GM12878 (cell line): ENCODE data around the gene LINGO1. TPM values are rescaled to one million over a fixed set of nuclear protein-coding genes. Genes with fewer than 3 reads are reported as not detected.

Experiments
- ATAC-seq: fragments of 200-7000 bp; cut with Tn5 transposase; 3 replicates; pipeline ENCODE4 v1.9.1; 2020; ENCODE audit warnings: mild to moderate bottlenecking, moderate library complexity
- BruUV-seq: library from RNA; stranded (reverse); fragments of 400-500 nt; replicated peaks from 2 replicates; lab custom pipeline; 2021; lab: Mats Ljungman, UMichigan
- CTCF ChIA-PET: fragments of 300-600 bp; sonication (Branson Sonifier 250); formaldehyde crosslinking; extraction: SDS; loops from one replicate; lab custom pipeline; 2021; ENCODE audit warnings: inconsistent platforms; lab: Yijun Ruan, JAX
- POLR2A ChIA-PET: fragments of 350-600 bp; formaldehyde crosslinking; extraction: SDS; loops from one replicate; lab custom pipeline; 2021; ENCODE audit warnings: inconsistent platforms; lab: Charles Lee
- RAD21 ChIA-PET: fragments of 300-600 bp; sonication (Branson Sonifier 250); formaldehyde crosslinking; loops from one replicate; lab custom pipeline; 2023; ENCODE audit warnings: antibody characterized with exemption; ENCODE audit not compliant: unreplicated experiment; lab: Charles Lee
- SMC1A ChIA-PET: fragments of 300-600 bp; sonication (Branson Sonifier 250); formaldehyde crosslinking; loops from one replicate; lab custom pipeline; 2023; ENCODE audit not compliant: unreplicated experiment, uncharacterized antibody; lab: Charles Lee
- DNase-seq: peaks from one replicate; pipeline ENCODE4 v3.0.0-alpha.2; 2011; ENCODE audit warnings: low read depth, low spot score
- FAIRE-seq: peaks from 3 replicates; lab custom pipeline; 2011; peaks lifted over from hg19 to GRCh38; lab: Jason Lieb, UNC
- H2AFZ ChIP-seq: 2 replicates; pipeline ENCODE4 v1.6.0; 2011; ENCODE audit warnings: low read depth, low read length, control low read depth; ENCODE audit not compliant: control insufficient read depth
- H3K27ac ChIP-seq: 2 replicates; pipeline ENCODE4 v1.5.1; 2011; ENCODE audit warnings: control low read depth; ENCODE audit not compliant: control insufficient read depth, insufficient read depth
- H3K27me3 ChIP-seq, 2 experiments: replicated peaks in 1 of 2; 2 replicates each; pipeline versions ENCODE4 v1.6.0 to v1.6.1; 2011; ENCODE audit warnings: low read length in 1 of 2; ENCODE audit not compliant: control insufficient read depth in 2 of 2, insufficient read depth in 2 of 2
- H3K36me3 ChIP-seq, 2 experiments: 2 replicates each; pipeline ENCODE4 v1.5.1; 2011; ENCODE audit warnings: low read length in 1 of 2; ENCODE audit not compliant: control insufficient read depth in 2 of 2, insufficient read depth in 2 of 2
- H3K4me1 ChIP-seq: 2 replicates; pipeline ENCODE4 v1.6.1; 2011; ENCODE audit warnings: mild to moderate bottlenecking, low read length, moderate library complexity, mixed read lengths; ENCODE audit not compliant: control insufficient read depth, insufficient read depth
- H3K4me2 ChIP-seq: 2 replicates; pipeline ENCODE4 v1.6.0; 2011; ENCODE audit warnings: control low read depth; ENCODE audit not compliant: control insufficient read depth, insufficient read depth
- H3K4me3 ChIP-seq: fragments of 200-600 bp; sonication (generic); 2 replicates; pipeline ENCODE4 v1.5.1; 2016
- H3K79me2 ChIP-seq: 2 replicates; pipeline ENCODE4 v1.6.0; 2011; ENCODE audit warnings: low read length; ENCODE audit not compliant: control insufficient read depth, insufficient read depth
- H3K9ac ChIP-seq: 2 replicates; pipeline ENCODE4 v1.8.0; 2011; ENCODE audit warnings: low read length, control low read depth, mixed read lengths; ENCODE audit not compliant: control insufficient read depth, insufficient read depth
- H3K9me3 ChIP-seq: replicated peaks from 3 replicates; pipeline ENCODE4 v1.5.1; 2011; ENCODE audit warnings: mild to moderate bottlenecking, low read length; ENCODE audit not compliant: control insufficient read depth, insufficient read depth
- H4K20me1 ChIP-seq: 2 replicates; pipeline ENCODE4 v1.6.0; 2011; ENCODE audit not compliant: control insufficient read depth, insufficient read depth
- BMI1 ChIP-seq: fragments of 450-650 bp; IDR thresholded peaks from 2 replicates; pipeline ENCODE4 v1.6.1; 2016; ENCODE audit warnings: mild to moderate bottlenecking, moderate library complexity, borderline replicate concordance
- CTCF ChIP-seq, 3 experiments: IDR thresholded peaks in 2 of 3; conservative IDR thresholded peaks in 1 of 3; 2 replicates each; pipeline ENCODE4 v1.5.1; 2011; ENCODE audit warnings: low read depth in 3 of 3, low read length in 3 of 3, mild to moderate bottlenecking in 3 of 3, control low read depth in 2 of 3, moderate library complexity in 2 of 3, inconsistent platforms in 1 of 3, mixed read lengths in 1 of 3; ENCODE audit not compliant: control insufficient read depth in 2 of 3, insufficient read depth in 1 of 3; ENCODE audit errors: extremely low read depth in 1 of 3
- DPF2 ChIP-seq: fragments of 450-650 bp; IDR thresholded peaks from 2 replicates; pipeline ENCODE4 v1.6.1; 2017; ENCODE audit warnings: mild to moderate bottlenecking
- HCFC1 ChIP-seq: fragments of 150-350 bp; IDR thresholded peaks from 2 replicates; pipeline ENCODE4 v1.6.1; 2014; ENCODE audit warnings: low read length
- LARP7 ChIP-seq: fragments of 450-650 bp; IDR thresholded peaks from 2 replicates; pipeline ENCODE4 v1.6.1; 2017; ENCODE audit warnings: mild to moderate bottlenecking
- MTA2 ChIP-seq: fragments of 450-650 bp; IDR thresholded peaks from 2 replicates; pipeline ENCODE4 v1.6.1; 2016; ENCODE audit warnings: low read depth, mild to moderate bottlenecking, moderate library complexity
- MXI1 ChIP-seq: fragments of 150-350 bp; IDR thresholded peaks from 2 replicates; pipeline ENCODE4 v1.6.1; 2011; ENCODE audit warnings: low read depth, mild to moderate bottlenecking, inconsistent platforms, low read length, improper control_type of control experiment
- NR2C1 ChIP-seq: fragments of 450-650 bp; IDR thresholded peaks from 2 replicates; pipeline ENCODE4 v1.6.1; 2017; ENCODE audit warnings: antibody characterized with exemption, mild to moderate bottlenecking, moderate library complexity
- RAD51 ChIP-seq: fragments of 450-650 bp; IDR thresholded peaks from 2 replicates; pipeline ENCODE4 v1.6.1; 2016; ENCODE audit warnings: moderate library complexity, mild to moderate bottlenecking, inconsistent platforms
- SMARCA5 ChIP-seq: fragments of 450-650 bp; IDR thresholded peaks from 2 replicates; pipeline ENCODE4 v1.6.1; 2017; ENCODE audit warnings: mild to moderate bottlenecking
- TCF3 ChIP-seq: IDR thresholded peaks from 2 replicates; pipeline ENCODE4 v1.6.1; 2012; ENCODE audit warnings: low read depth, mild to moderate bottlenecking, low read length, borderline replicate concordance; ENCODE audit not compliant: insufficient read depth
- ZSCAN29 ChIP-seq: fragments of 450-650 bp; IDR thresholded peaks from 2 replicates; pipeline ENCODE4 v1.6.1; 2017; ENCODE audit warnings: mild to moderate bottlenecking, moderate library complexity
- ZZZ3 ChIP-seq: IDR thresholded peaks from 2 replicates; pipeline ENCODE4 v1.6.1; 2011; ENCODE audit warnings: low read depth; ENCODE audit not compliant: control insufficient read depth, insufficient read length
- WGBS: methylation state at CpG from one replicate; pipeline ENCODE4 v1.1.6; 2016; ENCODE audit warnings: low lambda C conversion rate; ENCODE audit not compliant: insufficient replicate concordance, insufficient coverage; ENCODE audit errors: missing lambda C conversion rate; 5-methylcytosine and 5-hydroxymethylcytosine counted together
- in situ Hi-C: fragments of 300-500 bp; cut with MboI; formaldehyde crosslinking; loops from 9 replicates; pipeline ENCODE4 v1.14.3; 2018; ENCODE audit warnings: mixed read lengths
- intact Hi-C: fragments of 100-400 bp; cut with micrococcal nuclease; formaldehyde crosslinking; loops from one replicate; pipeline ENCODE4 v1.14.2; 2022; ENCODE audit not compliant: unreplicated experiment
- polyA plus RNA-seq, 11 experiments: library from polyadenylated mRNA; depleted of rRNA in 4 of 11; unstranded in 6 of 11; stranded (reverse) in 5 of 11; fragments of >200 nt; fragmentation: Nextera tagmentation in 4 of 11; fragmentation: Illumina TruSeq in 1 of 11; extraction: Ambion mirVana in 4 of 11; extraction: Trizol in 1 of 11; gene quantifications; 1 replicate in 1 of 11; 2 replicates in 10 of 11; pipeline versions ENCODE4 v1.2.1 to v1.2.3, GENCODE V29; 2011 to 2016; ENCODE audit warnings: inconsistent platforms in 2 of 11, missing spikeins in 2 of 11, low read depth in 1 of 11
- total RNA-seq, 4 experiments: library from RNA; depleted of rRNA in 3 of 4; stranded (reverse); fragments of >200 nt in 3 of 4; fragmentation: Illumina TruSeq in 1 of 4; extraction: Trizol in 1 of 4; gene quantifications; 2 replicates each; pipeline versions ENCODE4 v1.2.1 to v1.2.3, GENCODE V29; 2013 to 2021

The LINGO1 gene
- total and polyA plus RNA-seq, 10 of the 15 experiments (the other 5 are each of a cell fraction or from before 2014, with no cell fraction given): 0.04 to 3.9 (median 0.17) TPM; not detected in 6

- no peak overlapping the region for H2AFZ ChIP-seq
- ChIA-PET SMC1A (no interaction called here), CTCF (interaction anchor here (0.9 kb wide), 1 partner anchor 63 kb away, joined by 3 read pairs; no protein-coding TSS in a partner anchor), RAD21 (no interaction called here), POLR2A (no interaction called here)
- H3K9ac ChIP-seq: no peak overlapping the region
- no peak overlapping the region for H3K4me3 ChIP-seq
- FAIRE-seq (no peak), DNase-seq (no peak), ATAC-seq (no peak)
- 58% methylated on average over 16 of the region's 16 CpGs for WGBS
- in situ Hi-C loops: no loop called here
- H3K27ac ChIP-seq: no peak overlapping the region
- no peaks in the 10 kb centered on the region for H4K20me1 ChIP-seq
- no TSS peak for BruUV-seq
- no peaks in the 10 kb centered on the region for H3K79me2 ChIP-seq
- TF ChIP-seq MXI1 (no peak), LARP7 (no peak), CTCF (IDR thresholded peaks at IDR 0.05 in 2 of 3, conservative IDR thresholded peaks at IDR 0.05 in 1 of 3; ENCODE audit: control insufficient read depth in 2 of 3, extremely low read depth in 1 of 3, insufficient read depth in 1 of 3, low read depth in 3 of 3, low read length in 3 of 3) (no peak), MTA2 (no peak), TCF3 (no peak), DPF2 (no peak), BMI1 (no peak), RAD51 (no peak), ZSCAN29 (no peak), SMARCA5 (no peak), ZZZ3 (no peak), NR2C1 (no peak), HCFC1 (no peak)
- no peaks in the 10 kb centered on the region for H3K36me3 ChIP-seq
- no peaks in the 10 kb centered on the region for H3K9me3 ChIP-seq
- H3K27me3 ChIP-seq: peaks cover 0 to 2% of the 10 kb centered on the region in 2 experiments; a peak in 3 of 4 replicates
- 0 out of 2 replicates have a peak, but pooled peaks cover 3% of the 10 kb centered on the region for H3K4me1 ChIP-seq
- intact Hi-C loops: no loop called here
- H3K4me2 ChIP-seq: no peak overlapping the region
Measured at GRCh38 chr15:77606142-77607034, 26.3 kb downstream of the LINGO1 start.
